Middle frontal gyrus (tissue), 1 donor: Measurements from ENCODE around the gene SUSD3.

Experiments
- DNase-seq: peaks from one replicate; pipeline ENCODE4 v3.0.0-alpha.2; 2015; ENCODE audit warnings: low spot score; ENCODE audit errors: extremely low spot score

The SUSD3 gene

DNA sequence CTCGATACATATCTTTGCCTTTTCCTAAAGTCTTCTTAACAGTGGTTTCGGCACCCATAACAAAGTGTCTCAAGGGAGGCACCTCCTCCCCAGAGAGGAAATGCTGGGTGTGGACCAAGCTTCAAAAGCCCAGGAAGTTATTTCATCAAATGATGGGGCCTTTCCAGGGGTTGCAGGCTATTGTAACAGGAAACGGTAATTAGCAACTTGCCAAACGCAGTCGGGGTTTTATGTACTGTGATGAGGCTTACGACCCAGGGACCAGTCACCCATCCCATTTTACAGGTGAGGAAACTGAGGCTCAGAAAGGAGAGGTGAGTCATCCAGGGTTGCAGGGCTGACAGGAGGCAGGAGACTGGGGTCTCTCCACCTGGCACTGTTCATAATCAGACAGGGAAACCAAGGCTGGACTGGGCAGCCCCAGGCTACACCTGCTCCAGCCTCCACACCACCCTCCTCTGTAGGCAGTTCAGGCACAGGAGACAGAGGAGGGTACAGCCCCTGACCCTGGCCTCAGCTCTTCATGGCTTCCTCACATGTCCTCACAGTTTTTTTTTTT, 30.0 kb upstream of the SUSD3 start:
- no peak for DNase-seq

DNA sequence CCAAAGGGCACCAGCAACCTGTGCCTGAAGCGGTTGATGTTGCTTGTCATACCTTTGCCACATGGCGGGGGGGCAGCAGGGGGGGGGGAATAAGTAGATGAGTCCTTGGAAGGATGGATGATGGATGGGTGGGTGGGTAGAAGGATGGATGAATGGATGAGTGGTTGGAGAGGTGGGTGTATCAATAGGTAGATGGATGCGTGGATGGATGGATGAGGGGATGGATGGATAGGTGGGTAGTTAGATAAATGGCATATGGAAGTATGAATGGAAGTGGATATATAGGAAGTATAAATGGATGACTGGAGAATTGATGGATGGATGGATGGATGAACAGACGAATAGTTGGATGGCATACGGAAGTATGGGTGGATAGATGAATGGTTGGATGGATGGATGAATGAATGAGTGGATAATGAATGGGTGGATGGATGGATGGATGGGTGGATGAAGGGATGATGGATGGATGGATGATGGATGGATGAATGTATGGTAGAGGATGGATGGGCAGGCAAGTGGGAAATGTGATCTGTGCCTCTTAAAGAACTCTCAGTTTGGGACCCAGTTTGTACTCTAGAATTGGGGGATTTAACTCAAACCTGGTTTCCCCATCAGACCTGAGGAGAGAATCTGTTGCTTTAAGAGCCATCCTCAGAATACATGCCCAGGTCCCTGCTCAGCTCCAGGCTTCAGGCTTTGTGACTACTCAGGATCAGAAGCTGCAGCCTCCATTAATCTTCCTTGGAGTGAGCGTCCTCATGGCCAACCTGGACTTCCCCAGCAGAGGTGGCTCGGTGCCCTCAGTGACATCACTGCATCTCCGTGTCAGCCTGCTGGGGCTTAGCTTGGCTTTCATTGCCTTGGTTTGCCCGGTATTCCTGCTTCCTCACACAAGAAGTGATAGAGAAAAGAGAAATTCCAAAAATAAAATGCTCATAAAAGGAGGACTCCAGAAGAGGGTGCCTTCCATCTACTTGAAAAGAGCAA, 27.6 kb upstream of the SUSD3 start:
- no peak for DNase-seq

GRCh38 chr9:93031629-93032430, 26.7 kb upstream of the SUSD3 start:
- DNase-seq, result no peak

GRCh38 chr9:93032545-93032944, 26.0 kb upstream of the SUSD3 start:
- DNase-seq, result no peak

- no peak for DNase-seq
Measured at GRCh38 chr9:93033531-93033930, 25.0 kb upstream of the SUSD3 start.

DNA sequence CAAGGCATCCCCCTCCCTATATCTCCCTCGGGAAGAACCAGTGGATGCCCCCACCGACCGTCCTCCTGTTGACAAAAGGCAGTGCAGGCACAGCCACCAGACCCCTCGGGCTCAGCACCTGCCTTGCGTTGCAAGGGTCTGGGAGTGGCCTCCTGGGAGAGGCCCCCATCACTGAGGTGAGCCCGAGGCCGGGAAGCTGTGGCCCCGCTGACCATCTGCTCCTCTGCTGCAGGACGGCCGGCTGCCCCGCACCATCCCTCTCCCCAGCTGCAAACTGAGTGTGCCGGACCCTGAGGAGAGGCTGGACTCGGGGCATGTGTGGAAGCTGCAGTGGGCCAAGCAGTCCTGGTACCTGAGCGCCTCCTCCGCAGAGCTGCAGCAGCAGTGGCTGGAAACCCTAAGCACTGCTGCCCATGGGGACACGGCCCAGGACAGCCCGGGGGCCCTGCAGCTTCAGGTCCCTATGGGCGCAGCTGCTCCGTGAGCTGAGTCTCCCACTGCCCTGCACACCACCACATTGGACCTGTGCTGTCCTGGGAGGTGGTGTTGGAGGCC, 23.3 kb upstream of the SUSD3 start:
- no peak for DNase-seq

DNA sequence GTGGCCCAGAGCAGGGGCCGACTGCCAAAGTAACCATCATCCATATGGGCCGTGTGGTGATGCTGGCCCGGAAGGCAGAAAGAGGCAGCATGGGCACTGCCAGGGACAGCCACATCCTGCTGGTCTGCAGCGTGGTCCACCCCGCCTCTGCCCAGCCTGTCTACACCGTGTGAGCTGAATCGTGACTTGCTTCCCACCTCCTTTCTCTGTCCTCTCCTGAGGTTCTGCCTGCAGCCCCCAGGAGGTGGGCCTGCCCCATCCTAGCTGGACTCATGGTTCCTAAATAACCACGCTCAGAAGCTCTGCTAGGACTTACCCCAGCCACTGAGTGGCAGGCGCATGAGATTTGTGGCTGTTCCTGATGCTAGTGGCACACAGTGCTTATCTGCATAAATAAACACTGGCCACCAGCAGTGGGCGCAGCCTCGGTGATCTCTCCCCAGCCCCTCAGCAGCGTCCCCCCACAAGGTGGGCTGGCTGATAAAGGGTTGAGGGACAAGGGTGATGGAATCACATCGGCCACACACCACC, 22.6 kb upstream of the SUSD3 start:
- no peak for DNase-seq

GRCh38 chr9:93036887-93037475, 21.5 kb upstream of the SUSD3 start:
- DNase-seq, result no peak

DNA sequence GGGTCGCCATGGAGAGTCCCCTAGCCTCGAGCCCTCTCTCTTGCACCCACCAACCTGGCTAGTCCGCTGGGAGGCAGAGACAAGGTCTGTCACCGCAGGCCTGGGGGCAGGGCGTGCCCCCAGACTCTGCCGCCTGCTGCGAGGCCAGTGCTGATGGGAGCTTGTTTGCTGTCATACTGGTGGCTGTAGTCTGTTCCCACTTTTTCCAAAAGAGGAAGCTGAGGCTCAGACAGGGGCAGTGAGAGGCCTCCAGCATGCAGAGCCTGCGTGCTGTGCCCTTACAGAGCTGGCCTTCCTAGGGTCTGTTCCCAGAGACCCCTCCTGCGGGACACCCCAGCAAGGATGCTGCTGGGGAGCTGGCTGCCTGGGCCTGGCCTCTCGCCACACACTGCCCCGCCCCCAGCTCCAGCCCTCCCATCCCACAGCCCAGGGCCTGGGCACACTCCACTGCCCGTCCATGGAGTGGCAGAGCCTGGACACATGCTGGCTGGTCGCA, 21.0 kb upstream of the SUSD3 start:
- DNase-seq, result no peak

DNA sequence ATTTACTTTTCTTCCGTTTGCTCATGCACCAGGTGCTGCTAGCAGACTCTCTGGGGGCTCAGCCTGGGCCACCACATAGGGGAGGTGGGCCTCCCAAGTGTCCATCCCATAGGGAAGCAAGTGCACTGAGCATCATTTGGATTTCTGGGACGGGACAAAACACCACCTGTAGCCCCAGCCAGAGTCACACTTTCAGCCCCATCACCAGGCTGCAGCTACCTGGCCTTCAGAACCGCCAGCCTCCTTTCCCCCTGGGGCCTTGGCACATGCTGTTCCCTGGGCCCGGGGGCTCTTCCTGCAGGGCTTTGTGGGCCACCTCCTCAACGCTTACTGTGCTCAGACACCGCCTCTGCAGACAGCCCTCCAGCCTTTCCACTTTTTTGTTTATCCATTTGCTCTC, 19.6 kb upstream of the SUSD3 start:
- DNase-seq, result no peak

- DNase-seq, result no peak
Measured at GRCh38 chr9:93039456-93039855, 19.0 kb upstream of the SUSD3 start.

DNA sequence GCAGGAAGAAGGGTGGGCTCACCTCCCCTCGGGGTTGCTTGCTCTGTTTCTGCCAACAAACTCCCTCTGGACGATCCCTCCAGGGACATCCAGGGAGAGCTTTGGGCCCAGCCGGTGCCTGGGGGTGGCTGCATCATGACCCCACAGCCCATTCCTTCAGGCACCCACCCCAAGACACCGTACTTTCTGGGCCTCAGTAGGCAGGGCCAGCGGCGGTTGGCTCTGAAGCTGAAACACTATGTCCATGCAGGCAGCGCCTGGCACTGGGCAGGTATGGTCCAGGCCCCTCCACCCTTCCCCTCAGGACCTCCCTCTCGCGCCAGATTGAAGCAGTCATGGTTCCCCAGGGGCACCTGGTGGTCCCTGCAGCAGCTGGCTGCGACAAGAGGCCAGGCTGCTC, 18.5 kb upstream of the SUSD3 start:
- DNase-seq, result no peak

GRCh38 chr9:93040409-93040808, 18.1 kb upstream of the SUSD3 start:
- no peak for DNase-seq

DNA sequence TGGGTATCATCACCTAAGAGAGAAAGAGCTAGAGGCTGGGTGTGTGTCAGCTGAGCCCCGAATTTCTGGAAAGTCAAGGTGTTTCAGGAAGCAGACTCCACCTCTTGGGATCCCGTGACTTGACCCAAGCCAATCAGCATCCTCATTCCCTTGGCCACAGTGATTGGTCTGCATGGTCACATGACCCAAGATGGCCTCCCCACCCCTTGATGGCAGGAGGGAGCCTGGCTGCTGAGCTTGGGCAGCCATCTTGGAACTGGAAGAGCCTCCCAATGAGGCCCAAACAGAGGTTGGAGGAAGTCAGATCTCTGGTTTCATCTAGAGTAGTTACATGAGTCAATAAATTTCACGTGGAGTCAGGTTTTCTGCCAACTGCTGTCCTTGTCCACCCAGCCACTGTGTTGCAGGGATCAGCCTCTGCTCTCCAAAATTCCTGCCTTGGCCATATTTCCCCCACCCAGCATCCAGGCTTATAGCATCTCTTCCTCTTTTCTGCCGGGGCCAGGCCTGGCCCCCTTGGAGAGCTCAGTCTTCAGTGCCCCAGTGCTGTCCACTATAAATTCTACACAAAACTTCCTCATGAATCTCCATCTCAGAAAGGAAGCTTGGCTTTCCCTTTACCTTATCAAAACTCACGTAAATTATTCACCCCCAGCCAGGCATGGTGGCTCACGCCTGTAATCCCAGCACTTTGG, 17.2 kb upstream of the SUSD3 start:
- no peak for DNase-seq

DNA sequence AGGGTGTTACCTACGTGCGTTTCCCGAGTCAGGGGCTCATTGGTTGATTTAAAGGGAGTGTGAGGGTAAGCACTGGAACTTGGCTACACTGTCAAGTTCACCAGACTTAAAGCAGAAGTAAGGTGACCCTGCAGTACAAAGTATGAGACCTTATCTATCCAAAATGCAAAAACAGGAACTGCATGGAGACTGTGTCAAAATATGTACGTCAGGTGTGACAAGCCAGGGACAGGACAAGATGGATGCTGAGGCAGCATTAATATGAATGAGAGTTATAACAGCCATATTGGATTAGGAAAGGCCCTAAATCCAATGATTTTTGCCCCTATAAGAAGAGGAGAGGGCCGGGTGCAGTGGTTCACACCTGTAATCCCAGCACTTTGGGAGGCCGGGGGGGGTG, 15.4 kb upstream of the SUSD3 start:
- no peak for DNase-seq

DNA sequence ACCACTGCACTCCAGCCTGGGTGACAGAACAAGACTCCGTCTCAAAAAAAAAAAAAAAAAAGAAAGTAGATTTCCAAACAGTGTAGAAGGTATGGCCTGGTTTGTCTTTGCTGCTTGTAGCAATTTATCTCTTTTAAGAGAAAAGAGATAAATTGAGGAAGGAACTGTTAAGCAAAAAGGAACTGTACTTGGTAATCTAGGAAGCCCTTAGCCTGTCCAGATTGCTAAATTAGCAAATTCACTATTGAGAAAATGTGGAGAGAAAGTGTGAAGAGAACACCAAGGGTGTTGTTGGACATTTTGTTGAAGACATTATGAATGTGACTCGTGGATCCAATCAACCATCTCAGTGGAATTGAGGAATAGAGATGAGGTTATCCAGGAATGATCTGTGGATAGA, 13.0 kb upstream of the SUSD3 start:
- no peak for DNase-seq

DNA sequence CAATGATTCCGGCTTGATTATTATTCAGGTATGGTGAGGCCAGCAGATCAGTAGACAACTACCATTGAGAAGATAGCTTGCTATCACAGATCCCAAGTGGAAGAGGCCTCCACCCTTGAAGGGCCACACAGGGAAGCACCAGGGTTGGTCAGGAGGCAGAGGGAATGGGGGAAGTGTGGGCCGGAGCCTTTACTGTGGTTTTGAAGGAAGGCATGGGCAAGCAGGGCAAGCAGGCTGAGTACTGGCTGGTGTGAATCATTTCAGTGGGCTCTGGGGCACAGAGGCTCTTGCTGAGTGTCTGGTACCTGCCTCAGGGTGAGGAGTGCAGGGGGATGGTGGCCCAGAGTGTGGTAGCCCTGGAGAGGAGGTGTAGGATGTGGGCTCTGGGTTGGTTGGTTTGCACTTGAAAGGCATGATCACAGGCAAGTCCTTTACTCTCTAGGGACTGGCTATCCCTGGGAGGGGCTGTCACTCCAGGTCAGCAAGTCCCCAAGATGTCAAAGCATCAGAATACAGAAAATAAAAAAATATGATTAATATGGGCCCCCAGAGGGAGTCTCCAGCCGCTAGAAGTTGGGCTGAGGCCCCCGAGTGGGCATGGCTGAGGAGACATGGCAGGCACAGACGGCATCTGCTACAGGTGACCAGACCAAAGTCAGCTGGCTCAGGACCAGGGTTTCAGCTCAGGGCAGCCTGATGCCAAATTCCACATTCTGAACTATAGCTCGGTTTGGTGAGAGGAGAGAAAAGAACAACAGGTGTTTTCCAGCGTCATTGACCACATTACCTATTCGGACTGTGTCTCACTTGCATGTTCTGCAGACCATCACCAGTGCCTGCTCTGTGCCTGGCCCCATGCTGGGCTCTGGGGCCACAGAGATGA, 9.7 kb upstream of the SUSD3 start:
- DNase-seq, result no peak

- DNase-seq, result no peak
Measured at GRCh38 chr9:93049491-93049890, 9.0 kb upstream of the SUSD3 start.

DNA sequence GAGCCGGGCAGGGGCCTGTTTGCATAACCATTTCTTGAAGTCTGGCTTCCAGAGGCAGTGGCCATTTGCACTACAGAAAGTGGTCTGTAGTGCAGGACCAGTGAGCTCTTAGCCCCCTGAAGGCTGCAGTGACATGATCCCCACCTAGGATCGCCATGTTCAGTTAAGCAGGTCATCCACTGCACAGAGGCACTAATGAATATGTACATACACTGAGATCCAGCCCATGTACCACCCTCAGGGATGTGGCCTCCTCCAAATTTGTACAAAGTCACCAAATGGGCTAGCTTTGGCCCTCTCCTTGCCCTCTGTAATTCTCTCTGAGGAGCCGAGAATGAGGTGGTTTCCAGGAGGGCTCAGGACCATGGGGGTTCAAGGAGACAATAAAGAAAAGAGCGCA, 8.3 kb upstream of the SUSD3 start:
- no peak for DNase-seq
